K562 (cell line): ENCODE measurements around the gene SIRT2. TPM values are rescaled to one million over a fixed set of nuclear protein-coding genes. Genes with fewer than 3 reads are reported as not detected.

ENCODE experiments used
- ATAC-seq: fragments of 200-7000 bp; cut with Tn5 transposase; 3 replicates; pipeline ENCODE4 v1.9.1; 2020; ENCODE audit warnings: moderate library complexity
- BruUV-seq: library from RNA; stranded (reverse); fragments of 400-500 nt; replicated peaks from 2 replicates; lab custom pipeline; 2021; lab: Mats Ljungman, UMichigan
- CTCF ChIA-PET: fragments of 300-600 bp; formaldehyde crosslinking; extraction: SDS; loops from one replicate; lab custom pipeline; 2021; ENCODE audit warnings: low intra/inter-chr PET ratio; lab: Yijun Ruan, JAX
- POLR2A ChIA-PET: fragments of 300-600, 350-650 bp; sonication (Branson Sonifier 250); formaldehyde crosslinking; extraction: SDS; loops from one replicate; lab custom pipeline; 2021; ENCODE audit warnings: antibody characterized with exemption, inconsistent platforms; lab: Yijun Ruan, JAX
- DNase-seq, 4 experiments: peaks; one replicate each; pipeline versions ENCODE4 v3.0.0 to v3.0.0-alpha.2; 2011 to 2018; ENCODE audit warnings: low spot score in 3 of 4, mixed read lengths in 3 of 4; ENCODE audit errors: extremely low read depth in 1 of 4
- FAIRE-seq: peaks from 2 replicates; lab custom pipeline; 2011; peaks lifted over from hg19 to GRCh38; lab: Jason Lieb, UNC
- H2AFZ ChIP-seq: 2 replicates; pipeline ENCODE4 v1.6.0; 2011; ENCODE audit warnings: low read depth, low read length, control low read depth, inconsistent platforms
- H3K27ac ChIP-seq: fragments of 200-600 bp; 3 replicates; pipeline ENCODE4 v1.8.0; 2011; ENCODE audit warnings: low read depth, mild to moderate bottlenecking, control low read depth, inconsistent platforms, low read length, moderate library complexity, mixed read lengths; ENCODE audit errors: extremely low read depth
- H3K27me3 ChIP-seq, 2 experiments: fragments of 300-600 bp in 1 of 2; 2 replicates in 1 of 2; 3 replicates in 1 of 2; pipeline versions ENCODE4 v1.6.0 to v1.8.0; 2011; ENCODE audit warnings: inconsistent platforms in 2 of 2, low read length in 2 of 2, mild to moderate bottlenecking in 1 of 2, mixed read lengths in 1 of 2, moderate library complexity in 1 of 2; ENCODE audit not compliant: control insufficient read depth in 2 of 2, insufficient read depth in 2 of 2
- H3K36me3 ChIP-seq: fragments of 300-600 bp; 3 replicates; pipeline ENCODE4 v1.8.0; 2011; ENCODE audit warnings: mild to moderate bottlenecking, low read length, inconsistent platforms; ENCODE audit not compliant: control insufficient read depth, insufficient read depth
- H3K4me1 ChIP-seq, 2 experiments: fragments of 200-600 bp in 1 of 2; replicated peaks in 1 of 2; 2 replicates in 1 of 2; 3 replicates in 1 of 2; pipeline versions ENCODE4 v1.5.1 to v1.8.0; 2011; ENCODE audit warnings: inconsistent platforms in 2 of 2, low read length in 2 of 2, mild to moderate bottlenecking in 1 of 2, mixed read lengths in 1 of 2, moderate library complexity in 1 of 2; ENCODE audit not compliant: control insufficient read depth in 2 of 2, insufficient read depth in 2 of 2
- H3K4me2 ChIP-seq: 2 replicates; pipeline ENCODE4 v1.6.1; 2011; ENCODE audit warnings: low read length, control low read depth, inconsistent platforms, mixed read lengths; ENCODE audit not compliant: insufficient read depth
- H3K4me3 ChIP-seq: fragments of 200-600 bp; sonication (generic), shearing (Covaris generic); 2 replicates; pipeline ENCODE4 v1.5.1; 2016; ENCODE audit warnings: control low read depth, inconsistent platforms
- H3K79me2 ChIP-seq: fragments of 200-600 bp; 3 replicates; pipeline ENCODE4 v1.8.0; 2011; ENCODE audit warnings: low read length, inconsistent platforms; ENCODE audit not compliant: control insufficient read depth, insufficient read depth
- H3K9ac ChIP-seq, 2 experiments: 2 replicates each; pipeline versions ENCODE4 v1.6.0 to v1.6.1; 2011; ENCODE audit warnings: low read depth in 2 of 2, low read length in 2 of 2, control low read depth in 1 of 2, inconsistent platforms in 1 of 2, mild to moderate bottlenecking in 1 of 2, mixed read lengths in 1 of 2; ENCODE audit not compliant: insufficient read depth in 1 of 2
- H3K9me1 ChIP-seq: one replicate; pipeline ENCODE4 v1.6.0; 2011; ENCODE audit warnings: inconsistent platforms, mild to moderate bottlenecking, low read length, moderate library complexity; ENCODE audit not compliant: control insufficient read depth, insufficient read depth
- H3K9me3 ChIP-seq: replicated peaks from 2 replicates; pipeline ENCODE4 v1.5.1; 2011; ENCODE audit warnings: low read depth, low read length, inconsistent platforms; ENCODE audit not compliant: control insufficient read depth, insufficient read depth
- H4K20me1 ChIP-seq: replicated peaks from 2 replicates; pipeline ENCODE4 v1.6.1; 2011; ENCODE audit warnings: low read length, inconsistent platforms, mixed read lengths; ENCODE audit not compliant: control insufficient read depth, insufficient read depth
- FOSL1 ChIP-seq: fragments of 200-800 bp; sonication (Bioruptor generic); conservative IDR thresholded peaks from 2 replicates; pipeline ENCODE4 v1.6.1; 2016; ENCODE audit warnings: missing genetic modification characterization, missing compliant biosample characterization
- NFE2 ChIP-seq: IDR thresholded peaks from 2 replicates; pipeline ENCODE4 v1.6.1; 2014; ENCODE audit warnings: antibody characterized with exemption, low read depth
- POLR2A ChIP-seq: fragments of 450-650 bp; conservative IDR thresholded peaks from 2 replicates; pipeline ENCODE4 v1.6.1; 2016
- RBM17 ChIP-seq: fragments of 200-400 bp; formaldehyde crosslinking; IDR thresholded peaks from 2 replicates; pipeline ENCODE4 v1.6.1; 2017; ENCODE audit warnings: low read depth, mild to moderate bottlenecking, low read length, borderline replicate concordance
- TFAP4 ChIP-seq: sonication (generic); formaldehyde crosslinking; IDR thresholded peaks from 2 replicates; pipeline ENCODE4 v1.8.0; 2022; ENCODE audit warnings: missing genetic modification reagents, mild to moderate bottlenecking, moderate library complexity, borderline replicate concordance
- YY1 ChIP-seq, 3 experiments: IDR thresholded peaks; 2 replicates each; pipeline ENCODE4 v1.6.1; 2011; ENCODE audit warnings: low read length in 2 of 3, mild to moderate bottlenecking in 2 of 3, moderate library complexity in 2 of 3, borderline replicate concordance in 1 of 3, control low read depth in 1 of 3, low read depth in 1 of 3; ENCODE audit not compliant: insufficient read depth in 3 of 3, insufficient replicate concordance in 2 of 3, control insufficient read depth in 1 of 3, insufficient read length in 1 of 3; ENCODE audit errors: extremely low read depth in 1 of 3
- ZFP30 ChIP-seq: fragments of 250-450 bp; sonication (Bioruptor Pico); IDR thresholded peaks from 2 replicates; pipeline ENCODE4 v1.8.0; 2022; ENCODE audit warnings: moderate library complexity, mild to moderate bottlenecking, inconsistent platforms, borderline replicate concordance
- WGBS: fragments of 100-300 bp; shearing (Covaris generic); methylation state at CpG from one replicate; pipeline ENCODE4 v1.1.6; 2016; ENCODE audit warnings: low coverage, mixed read lengths; ENCODE audit not compliant: insufficient coverage; ENCODE audit errors: missing lambda C conversion rate; 5-methylcytosine and 5-hydroxymethylcytosine counted together
- in situ Hi-C: fragments of 300-500 bp; cut with MboI; formaldehyde crosslinking; loops from 4 replicates; pipeline ENCODE4 v1.15.0; 2018; ENCODE audit warnings: inconsistent platforms, mixed read lengths
- intact Hi-C: fragments of 100-400 bp; cut with micrococcal nuclease; formaldehyde crosslinking; loops from 2 replicates; pipeline ENCODE4 v1.14.2; 2022
- polyA plus RNA-seq, 8 experiments: library from polyadenylated mRNA; depleted of rRNA in 4 of 8; stranded (reverse) in 5 of 8; unstranded in 3 of 8; fragments of >200 nt; fragmentation: Nextera tagmentation in 2 of 8; fragmentation: Illumina TruSeq in 1 of 8; extraction: Ambion mirVana in 2 of 8; extraction: Trizol in 1 of 8; gene quantifications; 2 replicates each; pipeline versions ENCODE4 v1.2.1 to v1.2.3, GENCODE V29; 2011 to 2014; ENCODE audit warnings: inconsistent platforms in 1 of 8, missing spikeins in 1 of 8
- total RNA-seq, 7 experiments: library from RNA; depleted of rRNA in 6 of 7; stranded (reverse); fragments of >200 nt in 6 of 7; fragmentation: Illumina TruSeq in 2 of 7; extraction: Trizol in 2 of 7; gene quantifications; 2 replicates each; pipeline versions ENCODE4 v1.2.1 to v1.2.3, GENCODE V29; 2011 to 2021; ENCODE audit warnings: low replicate concordance in 1 of 7
- TF ChIP-seq, protein P1 (sequence below): fragments of 450-650 bp; formaldehyde crosslinking; conservative IDR thresholded peaks from 2 replicates; pipeline ENCODE4 v1.4.0; 2022; ENCODE audit warnings: mild to moderate bottlenecking, missing genetic modification characterization

The SIRT2 gene
- total and polyA plus RNA-seq, 9 of the 15 experiments (the other 6 are each of a cell fraction or from before 2014, with no cell fraction given): 2.3 to 35.2 (median 22.9) TPM

DNA sequence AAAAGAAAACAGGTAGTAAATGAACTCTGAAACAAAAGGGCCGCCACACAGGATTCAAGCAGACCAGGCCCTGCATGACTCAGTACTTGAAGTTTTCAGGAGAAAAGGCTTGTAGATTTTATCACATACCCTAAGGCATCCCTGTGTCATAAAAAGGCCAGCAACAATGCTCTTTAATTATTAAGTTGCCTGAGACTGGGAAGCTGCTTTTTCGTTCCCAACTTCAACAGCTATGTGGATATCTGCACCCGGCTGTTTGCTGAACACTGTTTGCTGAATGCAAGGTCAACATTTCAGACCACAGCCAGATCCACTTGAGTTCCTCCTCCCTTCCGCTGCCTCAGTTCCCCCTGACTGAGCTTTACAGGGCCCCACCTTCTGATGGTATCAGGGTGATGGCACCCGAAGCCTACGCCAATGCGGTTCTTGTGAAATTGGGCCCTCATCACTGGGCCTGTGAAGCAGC is 61.7 kb downstream of the SIRT2 start:
- H3K9ac ChIP-seq: peak overlapping the region in 1 of 2 experiments; percentile 37; a peak in 1 of 4 replicates
- 80% methylated on average over 7 of the region's 7 CpGs for WGBS
- in situ Hi-C loops: no loop called here
- H3K9me1 ChIP-seq: no peaks in the 10 kb centered on the region
- no peak overlapping the region for H3K4me3 ChIP-seq
- no peak overlapping the region; the same call in 2 of the 3 replicates for H3K27ac ChIP-seq
- H3K27me3 ChIP-seq: no peaks in the 10 kb centered on the region
- peaks cover 73% of the 10 kb centered on the region for H3K36me3 ChIP-seq
- no TSS peak for BruUV-seq
- FAIRE-seq (peak; percentile 55), ATAC-seq (0 out of 3 replicates have a peak, but pooled peaks have one; percentile 9), DNase-seq (peak in 2 of 4 experiments; percentile 10 to 12)
- H3K4me2 ChIP-seq: no peak overlapping the region
- CTCF ChIA-PET: no interaction called here
- H3K4me1 ChIP-seq: peaks cover under 1 to 15% of the 10 kb centered on the region in 2 experiments; a peak in 4 of 5 replicates
- POLR2A ChIA-PET: interaction anchor here (0.7 to 4.7 kb wide), 6 partner anchors 11 to 654 kb away, joined by 3 to 58 read pairs (median 3); partner anchors contain the start of gene HNRNPL
- H2AFZ ChIP-seq: no peak overlapping the region
- intact Hi-C loops: no loop called here
- peaks cover 14% of the 10 kb centered on the region; the same call in 1 of the 2 replicates for H4K20me1 ChIP-seq
- TF ChIP-seq, protein P1, sequence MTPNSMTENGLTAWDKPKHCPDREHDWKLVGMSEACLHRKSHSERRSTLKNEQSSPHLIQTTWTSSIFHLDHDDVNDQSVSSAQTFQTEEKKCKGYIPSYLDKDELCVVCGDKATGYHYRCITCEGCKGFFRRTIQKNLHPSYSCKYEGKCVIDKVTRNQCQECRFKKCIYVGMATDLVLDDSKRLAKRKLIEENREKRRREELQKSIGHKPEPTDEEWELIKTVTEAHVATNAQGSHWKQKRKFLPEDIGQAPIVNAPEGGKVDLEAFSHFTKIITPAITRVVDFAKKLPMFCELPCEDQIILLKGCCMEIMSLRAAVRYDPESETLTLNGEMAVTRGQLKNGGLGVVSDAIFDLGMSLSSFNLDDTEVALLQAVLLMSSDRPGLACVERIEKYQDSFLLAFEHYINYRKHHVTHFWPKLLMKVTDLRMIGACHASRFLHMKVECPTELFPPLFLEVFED (CRISPR knock-in tag): peak; percentile 63; the same call in 1 of the 2 replicates
- TF ChIP-seq YY1 (IDR thresholded peaks at IDR 0.05; ENCODE audit: borderline replicate concordance in 1 of 3, control insufficient read depth in 1 of 3, extremely low read depth in 1 of 3, insufficient read depth in 3 of 3, insufficient read length in 1 of 3, insufficient replicate concordance in 2 of 3, low read depth in 1 of 3, low read length in 2 of 3): peak in 1 of 3 experiments; percentile 29
- no peak for TF ChIP-seq TFAP4 (CRISPR knock-in tag)
- TF ChIP-seq NFE2: 0 out of 2 replicates have a peak, but pooled peaks have one; percentile 14
- TF ChIP-seq POLR2A: peak; percentile 16; the same call in 1 of the 2 replicates
- peak; percentile 45 for TF ChIP-seq FOSL1
- no peak for TF ChIP-seq ZFP30
- no peak for TF ChIP-seq RBM17
- peaks cover 18% of the 10 kb centered on the region for H3K79me2 ChIP-seq
- no peaks in the 10 kb centered on the region for H3K9me3 ChIP-seq
